H1 (cell line): ENCODE results near the gene PPP2R2D. TPM values are rescaled to one million over a fixed set of nuclear protein-coding genes. Genes with fewer than 3 reads are reported as not detected.

Source experiments
- CTCF ChIA-PET: fragments of 300-600 bp; sonication (Branson Sonifier 250); formaldehyde crosslinking; loops from one replicate; lab custom pipeline; 2021; ENCODE audit not compliant: partially characterized antibody; lab: Charles Lee
- POLR2A ChIA-PET: fragments of 300-600 bp; sonication (Branson Sonifier 250); formaldehyde crosslinking; loops from one replicate; lab custom pipeline; 2021; ENCODE audit warnings: inconsistent platforms; ENCODE audit not compliant: partially characterized antibody; lab: Charles Lee
- DNase-seq, 2 experiments: peaks; one replicate each; pipeline versions ENCODE4 v3.0.0 to v3.0.0-alpha.2; 2010 to 2022; ENCODE audit warnings: low spot score in 2 of 2, low read depth in 1 of 2, mixed read lengths in 1 of 2
- FAIRE-seq: peaks from 2 replicates; lab custom pipeline; 2011; peaks lifted over from hg19 to GRCh38; lab: Jason Lieb, UNC
- H2AFZ ChIP-seq: 2 replicates; pipeline ENCODE4 v1.8.1; 2012; ENCODE audit warnings: low read length, inconsistent platforms
- H2AK5ac ChIP-seq: 2 replicates; pipeline ENCODE4 v1.6.1; 2013; ENCODE audit warnings: low read depth, low read length
- H2BK120ac ChIP-seq: replicated peaks from 2 replicates; pipeline ENCODE3; 2013; ENCODE audit warnings: low read depth, low read length, inconsistent platforms
- H2BK12ac ChIP-seq: 2 replicates; pipeline ENCODE4 v1.6.1; 2013; ENCODE audit warnings: low read depth, low read length
- H2BK15ac ChIP-seq: 2 replicates; pipeline ENCODE4 v1.6.1; 2013; ENCODE audit warnings: low read length
- H2BK20ac ChIP-seq: 2 replicates; pipeline ENCODE4 v1.6.1; 2013; ENCODE audit warnings: low read length
- H2BK5ac ChIP-seq: 2 replicates; pipeline ENCODE4 v1.6.1; 2013; ENCODE audit warnings: low read depth, low read length
- H3K14ac ChIP-seq: 2 replicates; pipeline ENCODE4 v1.6.1; 2013; ENCODE audit warnings: inconsistent platforms; ENCODE audit not compliant: insufficient read length
- H3K18ac ChIP-seq: 2 replicates; pipeline ENCODE4 v1.6.1; 2013; ENCODE audit warnings: low read length; ENCODE audit errors: extremely low read depth
- H3K23ac ChIP-seq: 2 replicates; pipeline ENCODE4 v1.6.1; 2013; ENCODE audit warnings: inconsistent platforms; ENCODE audit not compliant: insufficient read length
- H3K23me2 ChIP-seq: 2 replicates; pipeline ENCODE4 v1.6.1; 2013; ENCODE audit warnings: low read depth, low read length
- H3K27ac ChIP-seq: 2 replicates; pipeline ENCODE4 v1.6.1; 2011; ENCODE audit warnings: low read depth, low read length, inconsistent platforms
- H3K27me3 ChIP-seq, 4 experiments: replicated peaks in 1 of 4; 1 replicate in 1 of 4; 2 replicates in 3 of 4; pipeline versions ENCODE4 v1.6.1 to v1.8.1; 2011 to 2013; ENCODE audit warnings: low read length in 3 of 4, mild to moderate bottlenecking in 3 of 4, inconsistent platforms in 2 of 4, mixed read lengths in 2 of 4, moderate library complexity in 1 of 4; ENCODE audit not compliant: control insufficient read depth in 3 of 4, insufficient read depth in 3 of 4; ENCODE audit errors: extremely low read depth in 1 of 4
- H3K36me3 ChIP-seq, 4 experiments: 2 replicates each; pipeline versions ENCODE4 v1.6.1 to v1.8.1; 2011 to 2013; ENCODE audit warnings: mild to moderate bottlenecking in 4 of 4, low read length in 3 of 4, moderate library complexity in 2 of 4, control low read depth in 1 of 4, inconsistent platforms in 1 of 4; ENCODE audit not compliant: insufficient read depth in 4 of 4, control insufficient read depth in 2 of 4
- H3K4ac ChIP-seq: replicated peaks from 2 replicates; pipeline ENCODE3; 2013; ENCODE audit warnings: low read length, low read depth, mixed read lengths, inconsistent platforms; ENCODE audit not compliant: insufficient read length
- H3K4me1 ChIP-seq, 4 experiments: replicated peaks in 1 of 4; 1 replicate in 1 of 4; 2 replicates in 3 of 4; pipeline versions ENCODE4 v1.6.1 to v1.8.1; 2011 to 2013; ENCODE audit warnings: low read length in 3 of 4, inconsistent platforms in 2 of 4, mixed read lengths in 1 of 4; ENCODE audit not compliant: insufficient read depth in 4 of 4, control insufficient read depth in 3 of 4
- H3K4me2 ChIP-seq, 2 experiments: 2 replicates each; pipeline versions ENCODE4 v1.6.1 to v1.8.1; 2011 to 2013; ENCODE audit warnings: low read depth in 2 of 2, low read length in 2 of 2, control low read depth in 1 of 2, inconsistent platforms in 1 of 2, mild to moderate bottlenecking in 1 of 2; ENCODE audit not compliant: insufficient read depth in 1 of 2
- H3K4me3 ChIP-seq, 4 experiments: fragments of 200-600, 300-600 bp in 1 of 4; sonication (generic), shearing (Covaris generic), sonication (Bioruptor Twin) in 1 of 4; 2 replicates each; pipeline versions ENCODE4 v1.5.1 to v1.8.1; 2011 to 2016; ENCODE audit warnings: low read length in 4 of 4, low read depth in 3 of 4, control low read depth in 2 of 4, inconsistent platforms in 2 of 4, mild to moderate bottlenecking in 2 of 4, mixed read lengths in 1 of 4, moderate library complexity in 1 of 4; ENCODE audit not compliant: insufficient read depth in 2 of 4; ENCODE audit errors: extremely low read depth in 1 of 4
- H3K56ac ChIP-seq: replicated peaks from 2 replicates; pipeline ENCODE3; 2013; ENCODE audit warnings: low read depth, mild to moderate bottlenecking, mixed read lengths, low read length, inconsistent platforms; ENCODE audit not compliant: insufficient read length
- H3K79me1 ChIP-seq: 2 replicates; pipeline ENCODE4 v1.6.1; 2013; ENCODE audit warnings: low read depth, low read length, control low read depth
- H3K79me2 ChIP-seq, 2 experiments: 2 replicates each; pipeline versions ENCODE4 v1.6.1 to v1.8.1; 2012 to 2013; ENCODE audit warnings: low read length in 2 of 2, mild to moderate bottlenecking in 2 of 2, inconsistent platforms in 1 of 2; ENCODE audit not compliant: insufficient read depth in 2 of 2, control insufficient read depth in 1 of 2
- H3K9ac ChIP-seq, 4 experiments: replicated peaks in 1 of 4; 1 replicate in 1 of 4; 2 replicates in 3 of 4; pipeline versions ENCODE4 v1.6.1 to v1.8.1; 2011 to 2013; ENCODE audit warnings: low read depth in 3 of 4, low read length in 3 of 4, control low read depth in 2 of 4, mild to moderate bottlenecking in 2 of 4, moderate library complexity in 2 of 4, inconsistent platforms in 1 of 4; ENCODE audit errors: extremely low read depth in 1 of 4
- H3K9me3 ChIP-seq, 2 experiments: 2 replicates each; pipeline versions ENCODE4 v1.6.1 to v1.8.1; 2012 to 2013; ENCODE audit warnings: mild to moderate bottlenecking in 2 of 2, moderate library complexity in 2 of 2, control low read depth in 1 of 2, inconsistent platforms in 1 of 2, low read depth in 1 of 2, low read length in 1 of 2, mixed read lengths in 1 of 2; ENCODE audit not compliant: insufficient read depth in 2 of 2
- H4K20me1 ChIP-seq, 2 experiments: replicated peaks in 1 of 2; 2 replicates each; pipeline versions ENCODE3 to v1.8.1; 2011 to 2013; ENCODE audit warnings: inconsistent platforms in 2 of 2, low read length in 2 of 2, mild to moderate bottlenecking in 1 of 2; ENCODE audit not compliant: insufficient read depth in 2 of 2, control insufficient read depth in 1 of 2
- H4K5ac ChIP-seq: 2 replicates; pipeline ENCODE4 v1.6.1; 2013; ENCODE audit warnings: low read length, low read depth, mixed read lengths, inconsistent platforms; ENCODE audit not compliant: insufficient read length
- H4K8ac ChIP-seq: 2 replicates; pipeline ENCODE4 v1.8.0; 2013; ENCODE audit warnings: mild to moderate bottlenecking, moderate library complexity, low read length, inconsistent platforms; ENCODE audit not compliant: insufficient read depth; ENCODE audit errors: extremely low read depth
- H4K91ac ChIP-seq: replicated peaks from 2 replicates; pipeline ENCODE3; 2013; ENCODE audit warnings: low read length, mixed read lengths, inconsistent platforms; ENCODE audit not compliant: insufficient read length
- GABPA ChIP-seq: IDR thresholded peaks from 2 replicates; pipeline ENCODE4 v1.6.1; 2011; ENCODE audit warnings: mild to moderate bottlenecking, low read length, moderate library complexity, borderline replicate concordance; ENCODE audit not compliant: insufficient read depth
- HDAC2 ChIP-seq, 2 experiments: fragments of 300-600 bp in 1 of 2; sonication (generic) in 1 of 2; IDR thresholded peaks; 2 replicates each; pipeline ENCODE4 v1.6.1; 2011 to 2012; ENCODE audit warnings: low read depth in 2 of 2, low read length in 2 of 2, mild to moderate bottlenecking in 2 of 2, moderate library complexity in 2 of 2, borderline replicate concordance in 1 of 2, inconsistent platforms in 1 of 2
- POLR2A ChIP-seq, 2 experiments: IDR thresholded peaks; 1 replicate in 1 of 2; 2 replicates in 1 of 2; pipeline ENCODE4 v1.6.1; 2011; ENCODE audit warnings: low read depth in 2 of 2, low read length in 2 of 2, mild to moderate bottlenecking in 2 of 2; ENCODE audit errors: control extremely low read depth in 1 of 2
- RAD21 ChIP-seq, 2 experiments: IDR thresholded peaks in 1 of 2; conservative IDR thresholded peaks in 1 of 2; 2 replicates each; pipeline ENCODE4 v1.6.1; 2011; ENCODE audit warnings: low read depth in 2 of 2, low read length in 2 of 2, improper control_type of control experiment in 1 of 2, inconsistent platforms in 1 of 2, mild to moderate bottlenecking in 1 of 2, moderate library complexity in 1 of 2
- SIRT6 ChIP-seq: IDR thresholded peaks from one replicate; pipeline ENCODE4 v1.7.1; 2012; ENCODE audit warnings: low read length, inconsistent platforms
- SUZ12 ChIP-seq: fragments of 200-600 bp; sonication (generic); IDR thresholded peaks from 2 replicates; pipeline ENCODE4 v1.6.1; 2012; ENCODE audit warnings: mild to moderate bottlenecking, inconsistent platforms, low read length, moderate library complexity, mixed read lengths
- TAF1 ChIP-seq: IDR thresholded peaks from 2 replicates; pipeline ENCODE4 v1.6.1; 2011; ENCODE audit warnings: mild to moderate bottlenecking, low read depth, low read length
- WGBS, 2 experiments: shearing (Covaris generic) in 1 of 2; methylation state at CpG; one replicate each; pipeline versions ENCODE4 v1.1.6 to v1.1.7; 2013 to 2015; ENCODE audit warnings: low lambda C conversion rate in 2 of 2, mixed read lengths in 2 of 2, inconsistent platforms in 1 of 2, low coverage in 1 of 2, missing lambda C conversion rate in 1 of 2; ENCODE audit not compliant: insufficient replicate concordance in 2 of 2, insufficient coverage in 1 of 2, insufficient read length in 1 of 2; ENCODE audit errors: extremely low coverage in 1 of 2, missing lambda C conversion rate in 1 of 2; 5-methylcytosine and 5-hydroxymethylcytosine counted together
- polyA plus RNA-seq, 7 experiments: library from polyadenylated mRNA; depleted of rRNA in 3 of 7; stranded (reverse) in 5 of 7; unstranded in 2 of 7; fragments of >200 nt in 5 of 7; fragments of 200-250 nt in 2 of 7; gene quantifications; 1 replicate in 5 of 7; 2 replicates in 1 of 7; 4 replicates in 1 of 7; pipeline versions ENCODE4 v1.2.1 to v1.2.3, GENCODE V29; 2011 to 2013; ENCODE audit warnings: missing spikeins in 2 of 7, mixed read lengths in 2 of 7
- total RNA-seq: library from RNA; stranded (reverse); fragmentation: NEBNext Ultra II Directional; extraction: Animal tissue kit (Norgen Biotek cat#: 25700); gene quantifications from 2 replicates; pipeline ENCODE4 v1.2.1, GENCODE V29; 2021

Gene PPP2R2D
- total and polyA plus RNA-seq, 2 of the 8 experiments (the other 6 are each of a cell fraction or from before 2014, with no cell fraction given), result 25.4 to 32.8 TPM

DNA sequence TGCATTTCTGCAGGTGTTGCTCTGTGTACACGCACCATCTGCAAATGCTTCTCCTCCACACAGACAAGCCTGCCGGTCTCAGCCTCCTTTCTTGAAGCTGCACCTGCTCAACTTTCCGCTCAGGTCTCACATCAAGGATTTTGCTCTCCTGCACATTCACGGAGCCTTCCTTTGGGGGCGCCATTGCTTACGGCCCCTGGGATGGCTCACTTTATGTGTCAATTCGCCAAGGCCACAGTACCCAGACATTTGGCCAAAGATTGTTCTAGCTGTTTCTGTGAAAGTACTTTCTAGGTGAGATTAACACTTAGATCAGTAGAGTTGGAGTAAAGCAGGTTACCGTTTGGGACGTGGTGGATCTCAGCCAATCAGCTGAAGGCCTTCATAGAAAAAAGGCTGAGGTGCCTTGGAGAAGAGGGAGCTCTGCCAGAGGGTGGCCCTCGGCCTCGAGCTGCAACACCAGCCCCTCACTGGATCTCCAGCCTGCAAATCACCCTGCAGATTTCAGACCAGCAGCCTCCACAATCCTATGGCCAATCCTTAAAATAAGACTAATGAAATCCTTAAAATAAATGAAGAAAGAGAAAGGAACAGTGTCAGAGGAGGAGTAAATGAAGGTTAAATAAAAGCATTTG lies 39.9 kb upstream of the PPP2R2D start:
- Histone ChIP-seq H3K4ac (no peak overlapping the region), H2BK20ac (no peak overlapping the region), H3K36me3 (no peaks in the 10 kb centered on the region), H3K14ac (no peak overlapping the region), H3K23me2 (no peaks in the 10 kb centered on the region), H2BK120ac (no peak overlapping the region), H3K4me2 (no peak overlapping the region), H3K79me2 (no peaks in the 10 kb centered on the region), H3K4me3 (no peak overlapping the region), H4K91ac (no peak overlapping the region), H2BK12ac (no peak overlapping the region), H3K79me1 (no peaks in the 10 kb centered on the region), H3K9ac (no peak overlapping the region), H2BK5ac (no peak overlapping the region), H3K4me1 (no peaks in the 10 kb centered on the region), H3K56ac (no peak overlapping the region), H4K5ac (no peak overlapping the region), H4K20me1 (no peaks in the 10 kb centered on the region), H2BK15ac (no peak overlapping the region), H3K9me3 (no peaks in the 10 kb centered on the region), H3K23ac (no peak overlapping the region), H3K27ac (no peak overlapping the region), H2AK5ac (no peak overlapping the region), H4K8ac (peak overlapping the region; percentile 35; the same call in 1 of the 2 replicates), H2AFZ (no peak overlapping the region), H3K18ac (no peak overlapping the region), H3K27me3 (no peaks in the 10 kb centered on the region)
- whole genome bisulfite sequencing, 2 experiments, result 71% methylated on average over 11 of the region's 11 CpGs; no CpG with 5 or more reads in 1 of the 2 experiments
- ChIA-PET POLR2A (no interaction called here), CTCF (interaction anchor here (0.6 to 3.8 kb wide), 19 partner anchors 9 to 707 kb away, joined by 3 to 21 read pairs (median 3); no protein-coding TSS in a partner anchor)
- FAIRE-seq, result no peak
- peak in 1 of 2 experiments; percentile 54 for DNase-seq
- TF ChIP-seq SUZ12 (no peak), POLR2A (IDR thresholded peaks at IDR 0.05; ENCODE audit: control extremely low read depth in 1 of 2, low read depth in 2 of 2, low read length in 2 of 2) (no peak), GABPA (no peak), SIRT6 (no peak), RAD21 (IDR thresholded peaks at IDR 0.05 in 1 of 2, conservative IDR thresholded peaks at IDR 0.05 in 1 of 2; ENCODE audit: low read depth in 2 of 2, low read length in 2 of 2) (peak; percentile 25 to 51; a peak in 3 of 4 replicates), HDAC2 (IDR thresholded peaks at IDR 0.05; ENCODE audit: borderline replicate concordance in 1 of 2, low read depth in 2 of 2, low read length in 2 of 2) (no peak), TAF1 (no peak)
